ENCODE data around the gene IL12RB1. TPM values are rescaled to one million over a fixed set of nuclear protein-coding genes. Genes with fewer than 3 reads are reported as not detected.
A peak's percentile ranks its signal among the peaks of the same experiment; 100 is the strongest.

The IL12RB1 gene
- total and polyA plus RNA-seq, 10 of the 15 experiments (the other 5 are each of a cell fraction or from before 2014, with no cell fraction given), result 2.8 to 29.9 (median 17.6) TPM

GRCh38 chr19:18108897-18109296 lies 22.2 kb upstream of the IL12RB1 start:
- peaks cover 50% of the 10 kb centered on the region for H3K4me1 ChIP-seq (ENCODE audit: control insufficient read depth, insufficient read depth, low read length)

More at GRCh38 chr19:18108897-18109296, 22.2 kb upstream of the IL12RB1 start:
- no TSS peak for BruUV-seq (replicated peaks)
- ChIA-PET CTCF (interaction anchor here (0.7 to 6.3 kb wide), 5 partner anchors 10 to 45 kb away, joined by 4 to 48 read pairs (median 16); partner anchors contain the start of genes MAST3 and PIK3R2), POLR2A (interaction anchor here (0.6 to 4.3 kb wide), 6 partner anchors 10 to 52 kb away, joined by 3 to 16 read pairs (median 4); partner anchors contain the start of genes MAST3 and PIK3R2), SMC1A (ENCODE audit: uncharacterized antibody, unreplicated experiment) (interaction anchor here (0.8 to 2.1 kb wide), 7 partner anchors 17 to 84 kb away, joined by 3 to 11 read pairs (median 3); partner anchors contain the start of genes MPV17L2 and PIK3R2), RAD21 (ENCODE audit: unreplicated experiment) (interaction anchor here (0.8 to 3.2 kb wide), 4 partner anchors 10 to 46 kb away, joined by 3 to 14 read pairs (median 7); partner anchors contain the start of gene PIK3R2)
- Histone ChIP-seq H4K20me1 (ENCODE audit: control insufficient read depth, insufficient read depth) (no peaks in the 10 kb centered on the region), H3K27ac (ENCODE audit: control insufficient read depth, insufficient read depth) (no peak overlapping the region), H3K9ac (ENCODE audit: control insufficient read depth, insufficient read depth, low read length) (no peak overlapping the region; the same call in 1 of the 2 replicates), H3K4me3 (no peak overlapping the region), H3K9me3 (replicated peaks; ENCODE audit: control insufficient read depth, insufficient read depth, low read length) (no peaks in the 10 kb centered on the region), H3K27me3 (replicated peaks in 1 of 2; ENCODE audit: control insufficient read depth in 2 of 2, insufficient read depth in 2 of 2, low read length in 1 of 2) (no peaks in the 10 kb centered on the region), H3K79me2 (ENCODE audit: control insufficient read depth, insufficient read depth, low read length) (peaks cover 5% of the 10 kb centered on the region), H3K36me3 (ENCODE audit: control insufficient read depth in 2 of 2, insufficient read depth in 2 of 2, low read length in 1 of 2) (peaks cover 3 to 9% of the 10 kb centered on the region in 2 experiments; a peak in 3 of 4 replicates), H3K4me2 (ENCODE audit: control insufficient read depth, insufficient read depth) (peak overlapping the region; percentile 94), H2AFZ (ENCODE audit: control insufficient read depth, low read depth, low read length) (no peak overlapping the region)
- no peak for TF ChIP-seq TCF7 (IDR thresholded peaks at IDR 0.05; ENCODE audit: borderline replicate concordance)
- no peak for TF ChIP-seq CTCF (IDR thresholded peaks at IDR 0.05 in 2 of 3, conservative IDR thresholded peaks at IDR 0.05 in 1 of 3; ENCODE audit: control insufficient read depth in 2 of 3, extremely low read depth in 1 of 3, insufficient read depth in 1 of 3, low read depth in 3 of 3, low read length in 3 of 3)
- TF ChIP-seq ZNF217 (IDR thresholded peaks at IDR 0.05), result no peak
- TF ChIP-seq EZH2 (IDR thresholded peaks at IDR 0.05; ENCODE audit: borderline replicate concordance, control insufficient read depth, low read depth, low read length), result no peak
- no peak for TF ChIP-seq EED (IDR thresholded peaks at IDR 0.05; ENCODE audit: low read depth)
- no peak for TF ChIP-seq ASH2L (IDR thresholded peaks at IDR 0.05; ENCODE audit: borderline replicate concordance, low read depth)
- no peak for TF ChIP-seq HDAC2 (IDR thresholded peaks at IDR 0.05)
- TF ChIP-seq ZBTB11 (CRISPR knock-in tag; IDR thresholded peaks at IDR 0.05), result no peak
- TF ChIP-seq IRF3 (IDR thresholded peaks at IDR 0.05), result no peak
- TF ChIP-seq TCF12 (IDR thresholded peaks at IDR 0.05; ENCODE audit: low read depth, low read length), result no peak
- no peak for TF ChIP-seq FOS (IDR thresholded peaks at IDR 0.05; ENCODE audit: borderline replicate concordance, extremely low read depth, insufficient read length)
- no peak for TF ChIP-seq MYC (IDR thresholded peaks at IDR 0.05; ENCODE audit: insufficient read depth, insufficient read length, insufficient replicate concordance, low read length, severe bottlenecking)
- no peak for TF ChIP-seq IKZF2 (IDR thresholded peaks at IDR 0.05)
- no peak for TF ChIP-seq MTA2 (IDR thresholded peaks at IDR 0.05; ENCODE audit: low read depth)
- TF ChIP-seq CREB1 (IDR thresholded peaks at IDR 0.05; ENCODE audit: low read depth), result no peak
- no peak for TF ChIP-seq ZNF384 (IDR thresholded peaks at IDR 0.05; ENCODE audit: borderline replicate concordance, low read depth, low read length)
- TF ChIP-seq ZSCAN29 (IDR thresholded peaks at IDR 0.05), result no peak
- DNase-seq (ENCODE audit: low read depth, low spot score) (no peak), ATAC-seq (no peak), FAIRE-seq (no peak)
- WGBS (ENCODE audit: insufficient coverage, insufficient replicate concordance, low lambda C conversion rate, missing lambda C conversion rate), result 70% methylated on average over 2 of the region's 2 CpGs
- intact Hi-C loops (cut with micrococcal nuclease; ENCODE audit: unreplicated experiment) (loop anchor here (2.0 kb wide), 1 partner anchor 102 kb away; no protein-coding TSS in a partner anchor), in situ Hi-C loops (cut with MboI) (no loop called here)

All from GM12878 (cell line).